H9 (cell line): ENCODE data around the gene KRTAP10-5. TPM values are rescaled to one million over a fixed set of nuclear protein-coding genes. Genes with fewer than 3 reads are reported as not detected.

Source experiments
- DNase-seq: peaks from one replicate; pipeline ENCODE4 v3.0.0-alpha.2; 2017
- H2AFZ ChIP-seq: one replicate; pipeline ENCODE4 v1.6.1; 2013; ENCODE audit warnings: mild to moderate bottlenecking, low read length, control low read depth, moderate library complexity
- H2AK5ac ChIP-seq: 2 replicates; pipeline ENCODE4 v1.6.1; 2013; ENCODE audit warnings: low read length, control low read depth, mixed read lengths; ENCODE audit not compliant: insufficient read length
- H2BK120ac ChIP-seq: one replicate; pipeline ENCODE4 v1.6.1; 2013; ENCODE audit warnings: low read depth, mild to moderate bottlenecking, low read length, control low read depth, inconsistent platforms; ENCODE audit not compliant: poor library complexity, severe bottlenecking
- H2BK12ac ChIP-seq: 2 replicates; pipeline ENCODE4 v1.6.1; 2013; ENCODE audit warnings: low read length, control low read depth, mixed read lengths, low read depth; ENCODE audit not compliant: insufficient read length
- H2BK15ac ChIP-seq: 2 replicates; pipeline ENCODE4 v1.6.1; 2013; ENCODE audit warnings: low read depth, low read length, control low read depth
- H2BK20ac ChIP-seq: one replicate; pipeline ENCODE4 v1.6.1; 2013; ENCODE audit warnings: low read depth, mild to moderate bottlenecking, low read length, control low read depth, inconsistent platforms; ENCODE audit not compliant: poor library complexity, severe bottlenecking
- H2BK5ac ChIP-seq: 2 replicates; pipeline ENCODE4 v1.6.1; 2013; ENCODE audit warnings: low read length, control low read depth, mixed read lengths; ENCODE audit not compliant: insufficient read length
- H3K14ac ChIP-seq: 2 replicates; pipeline ENCODE4 v1.6.1; 2013; ENCODE audit warnings: low read length, control low read depth; ENCODE audit not compliant: insufficient read depth
- H3K18ac ChIP-seq: 2 replicates; pipeline ENCODE4 v1.6.1; 2013; ENCODE audit warnings: low read depth, mild to moderate bottlenecking, mixed read lengths, low read length, control low read depth; ENCODE audit not compliant: insufficient read length
- H3K23ac ChIP-seq: 2 replicates; pipeline ENCODE4 v1.6.1; 2013; ENCODE audit warnings: low read length, control low read depth, mixed read lengths, low read depth; ENCODE audit not compliant: insufficient read length
- H3K23me2 ChIP-seq: 2 replicates; pipeline ENCODE4 v1.6.1; 2013; ENCODE audit warnings: low read depth, mild to moderate bottlenecking, mixed read lengths, low read length, control low read depth; ENCODE audit not compliant: insufficient read length, poor library complexity, severe bottlenecking
- H3K27ac ChIP-seq: 2 replicates; pipeline ENCODE4 v1.5.1; 2013; ENCODE audit warnings: low read length, control low read depth, mixed read lengths, low read depth; ENCODE audit not compliant: insufficient read length
- H3K27me3 ChIP-seq: 2 replicates; pipeline ENCODE4 v1.6.1; 2013; ENCODE audit warnings: low read length, control low read depth, inconsistent platforms; ENCODE audit not compliant: insufficient read depth
- H3K4ac ChIP-seq: 2 replicates; pipeline ENCODE4 v1.6.1; 2013; ENCODE audit warnings: low read depth, mild to moderate bottlenecking, control low read depth, inconsistent platforms, low read length, moderate library complexity
- H3K4me1 ChIP-seq: 2 replicates; pipeline ENCODE4 v1.6.1; 2013; ENCODE audit warnings: low read length, control low read depth, inconsistent platforms; ENCODE audit not compliant: insufficient read depth
- H3K4me2 ChIP-seq: 2 replicates; pipeline ENCODE4 v1.6.1; 2013; ENCODE audit warnings: low read length, control low read depth, mixed read lengths; ENCODE audit not compliant: insufficient read length, insufficient read depth
- H3K56ac ChIP-seq: 2 replicates; pipeline ENCODE4 v1.6.1; 2013; ENCODE audit warnings: low read depth, mild to moderate bottlenecking, mixed read lengths, low read length, control low read depth; ENCODE audit not compliant: insufficient read length
- H3K79me1 ChIP-seq: 2 replicates; pipeline ENCODE4 v1.6.1; 2013; ENCODE audit warnings: low read depth, mild to moderate bottlenecking, moderate library complexity, low read length, control low read depth, inconsistent platforms; ENCODE audit not compliant: insufficient read depth, poor library complexity, severe bottlenecking
- H3K79me2 ChIP-seq: 2 replicates; pipeline ENCODE4 v1.6.1; 2013; ENCODE audit warnings: low read length, control low read depth, inconsistent platforms; ENCODE audit not compliant: insufficient read depth
- H3K9ac ChIP-seq: 2 replicates; pipeline ENCODE4 v1.6.1; 2013; ENCODE audit warnings: low read length, control low read depth, mixed read lengths; ENCODE audit not compliant: insufficient read length; ENCODE audit errors: extremely low read depth
- H3K9me3 ChIP-seq: one replicate; pipeline ENCODE4 v1.6.1; 2013; ENCODE audit warnings: low read depth, low read length, inconsistent platforms; ENCODE audit not compliant: control insufficient read depth
- H3T11ph ChIP-seq: one replicate; pipeline ENCODE4 v1.6.1; 2013; ENCODE audit warnings: mild to moderate bottlenecking, low read length, control low read depth, inconsistent platforms
- H4K20me1 ChIP-seq: one replicate; pipeline ENCODE4 v1.6.1; 2013; ENCODE audit not compliant: control insufficient read depth, insufficient read length, insufficient read depth
- H4K5ac ChIP-seq: 2 replicates; pipeline ENCODE4 v1.6.1; 2013; ENCODE audit warnings: low read depth, mild to moderate bottlenecking, mixed read lengths, low read length, control low read depth; ENCODE audit not compliant: insufficient read length
- H4K8ac ChIP-seq: replicated peaks from 2 replicates; pipeline ENCODE4 v1.6.1; 2013; ENCODE audit warnings: low read length, control low read depth, mixed read lengths, low read depth; ENCODE audit not compliant: insufficient read length
- H4K91ac ChIP-seq: 2 replicates; pipeline ENCODE4 v1.6.1; 2013; ENCODE audit warnings: low read depth, mild to moderate bottlenecking, moderate library complexity, mixed read lengths, low read length, control low read depth; ENCODE audit not compliant: insufficient read length
- H3K27ac Mint-ChIP-seq, 3 experiments: 2 replicates in 2 of 3; 3 replicates in 1 of 3; pipeline ENCODE4 v1.8.0; 2020 to 2021; ENCODE audit warnings: mixed read lengths in 3 of 3, mild to moderate bottlenecking in 1 of 3, moderate library complexity in 1 of 3
- H3K27me3 Mint-ChIP-seq: 2 replicates; pipeline ENCODE4 v1.8.0; 2021; ENCODE audit warnings: low read depth, mild to moderate bottlenecking, moderate library complexity, mixed read lengths
- H3K36me3 Mint-ChIP-seq, 3 experiments: 2 replicates in 2 of 3; 3 replicates in 1 of 3; pipeline ENCODE4 v1.8.0; 2020 to 2021; ENCODE audit warnings: low read depth in 3 of 3, mixed read lengths in 3 of 3; ENCODE audit not compliant: insufficient read depth in 1 of 3
- H3K4me1 Mint-ChIP-seq, 2 experiments: 2 replicates each; pipeline ENCODE4 v1.8.0; 2020; ENCODE audit warnings: mixed read lengths in 2 of 2
- H3K4me3 Mint-ChIP-seq, 2 experiments: 2 replicates in 1 of 2; 3 replicates in 1 of 2; pipeline ENCODE4 v1.8.0; 2020 to 2021; ENCODE audit warnings: mild to moderate bottlenecking in 2 of 2, mixed read lengths in 2 of 2, moderate library complexity in 1 of 2
- H3K9me3 Mint-ChIP-seq, 2 experiments: 2 replicates in 1 of 2; 3 replicates in 1 of 2; pipeline ENCODE4 v1.8.0; 2020; ENCODE audit warnings: mild to moderate bottlenecking in 2 of 2, mixed read lengths in 2 of 2, moderate library complexity in 1 of 2
- CTCF ChIP-seq: fragments of 200-600 bp; sonication (generic); conservative IDR thresholded peaks from 3 replicates; pipeline ENCODE4 v1.8.0; 2021; ENCODE audit warnings: antibody characterized with exemption, mild to moderate bottlenecking
- WGBS: extraction: QIAGEN DNeasy Blood & Tissue Kit; methylation state at CpG from one replicate; pipeline ENCODE4 v1.1.7; 2013; ENCODE audit warnings: missing lambda C conversion rate, low lambda C conversion rate, mixed read lengths; ENCODE audit not compliant: insufficient read length; ENCODE audit errors: extremely low coverage; 5-methylcytosine and 5-hydroxymethylcytosine counted together
- total RNA-seq: library from RNA; stranded (reverse); gene quantifications from 2 replicates; pipeline ENCODE4 v1.2.1, GENCODE V29; 2021

KRTAP10-5 gene
- total RNA-seq, 1 experiment from 2014 or later: not detected

- H3K9ac ChIP-seq: no peak overlapping the region
Measured at GRCh38 chr21:44564099-44564498, 16.3 kb downstream of the KRTAP10-5 start.

More at GRCh38 chr21:44564099-44564498, 16.3 kb downstream of the KRTAP10-5 start:
- H4K5ac ChIP-seq: no peak overlapping the region
- DNase-seq: no peak
- no peak overlapping the region for H2BK15ac ChIP-seq
- H3K27me3 ChIP-seq: no peaks in the 10 kb centered on the region
- no peaks in the 10 kb centered on the region for H3K23me2 ChIP-seq
- H3K79me2 ChIP-seq: no peaks in the 10 kb centered on the region
- no peak overlapping the region for H3K23ac ChIP-seq
- H3T11ph ChIP-seq: no peak overlapping the region
- Mint-ChIP-seq H3K27ac (no peak overlapping the region), H3K9me3 (no peaks in the 10 kb centered on the region), H3K4me1 (no peaks in the 10 kb centered on the region), H3K27me3 (peaks cover 9% of the 10 kb centered on the region), H3K4me3 (no peak overlapping the region), H3K36me3 (no peaks in the 10 kb centered on the region)
- no peak overlapping the region for H2BK12ac ChIP-seq
- no peak overlapping the region for H3K4me2 ChIP-seq
- no peaks in the 10 kb centered on the region for H4K20me1 ChIP-seq
- H4K8ac ChIP-seq: no peak overlapping the region
- no peaks in the 10 kb centered on the region for H3K79me1 ChIP-seq
- no peak overlapping the region for H3K27ac ChIP-seq
- no CpG with 5 or more reads among the region's 1 CpG for WGBS
- no peak overlapping the region for H2BK20ac ChIP-seq
- no peak overlapping the region for H3K56ac ChIP-seq
- no peak overlapping the region for H3K14ac ChIP-seq
- H3K18ac ChIP-seq: no peak overlapping the region
- no peak overlapping the region for H2BK5ac ChIP-seq
- no peak overlapping the region for H3K4ac ChIP-seq
- H3K9me3 ChIP-seq: no peaks in the 10 kb centered on the region
- no peak overlapping the region for H2AFZ ChIP-seq
- no peak overlapping the region for H2AK5ac ChIP-seq
- H4K91ac ChIP-seq: no peak overlapping the region
- H3K4me1 ChIP-seq: no peaks in the 10 kb centered on the region
- TF ChIP-seq CTCF: no peak
- H2BK120ac ChIP-seq: no peak overlapping the region
